Limb (tissue), 2 donors: ENCODE results near the gene CAMTA1.

ENCODE experiments used
- DNase-seq, 2 donors: peaks; one replicate each; pipeline ENCODE4 v3.0.0-alpha.2; 2016; ENCODE audit errors: extremely low spot score in 2 of 2

CAMTA1 gene

GRCh38 chr1:6872573-6873261 lies 87.5 kb downstream of the CAMTA1 start:
- no peak for DNase-seq

GRCh38 chr1:6873298-6874015 lies 88.2 kb downstream of the CAMTA1 start:
- DNase-seq = no peak

GRCh38 chr1:6874298-6874697 lies 89.0 kb downstream of the CAMTA1 start:
- no peak for DNase-seq

- DNase-seq = no peak
Observed at GRCh38 chr1:6880951-6881690, 95.9 kb downstream of the CAMTA1 start.

- no peak for DNase-seq
Observed at GRCh38 chr1:6882414-6882813, 97.2 kb downstream of the CAMTA1 start.

- no peak for DNase-seq
Observed at GRCh38 chr1:6884652-6885153, 99.4 kb downstream of the CAMTA1 start.

- no peak for DNase-seq
Observed at GRCh38 chr1:6885426-6885825, 100.2 kb downstream of the CAMTA1 start.

- no peak for DNase-seq
Observed at GRCh38 chr1:6886523-6886922, 101.3 kb downstream of the CAMTA1 start.

- DNase-seq = no peak
Observed at GRCh38 chr1:6888268-6888667, 103.0 kb downstream of the CAMTA1 start.

GRCh38 chr1:6888870-6889269 lies 103.6 kb downstream of the CAMTA1 start:
- no peak for DNase-seq

- peak in 1 of 2 donors; percentile 29 for DNase-seq
Observed at GRCh38 chr1:6889875-6890480, 104.7 kb downstream of the CAMTA1 start.

GRCh38 chr1:6890686-6891085 lies 105.4 kb downstream of the CAMTA1 start:
- DNase-seq = no peak

- DNase-seq = no peak
Observed at GRCh38 chr1:6891781-6892579, 106.7 kb downstream of the CAMTA1 start.

GRCh38 chr1:6893388-6893787 lies 108.1 kb downstream of the CAMTA1 start:
- DNase-seq = no peak

- no peak for DNase-seq
Observed at GRCh38 chr1:6897138-6897537, 111.9 kb downstream of the CAMTA1 start.

GRCh38 chr1:6898974-6899539 lies 113.8 kb downstream of the CAMTA1 start:
- no peak for DNase-seq

GRCh38 chr1:6899621-6900020 lies 114.4 kb downstream of the CAMTA1 start:
- DNase-seq = no peak

GRCh38 chr1:6902153-6902552 lies 116.9 kb downstream of the CAMTA1 start:
- no peak for DNase-seq

GRCh38 chr1:6904476-6905170 lies 119.4 kb downstream of the CAMTA1 start:
- DNase-seq = no peak

GRCh38 chr1:6905331-6905730 lies 120.1 kb downstream of the CAMTA1 start:
- no peak for DNase-seq
